GM12873 (cell line): Measurements from ENCODE around the gene AOPEP.

Experiments
- CTCF ChIP-seq: IDR thresholded peaks from 2 replicates; pipeline ENCODE4 v1.5.1; 2012; ENCODE audit warnings: low read depth, mild to moderate bottlenecking, moderate library complexity, low read length, control low read depth; ENCODE audit not compliant: insufficient read depth; ENCODE audit errors: missing control alignments

Gene AOPEP

GRCh38 chr9:95023217-95024003 lies 296.9 kb downstream of the AOPEP start:
- TF ChIP-seq CTCF, result no peak

DNA sequence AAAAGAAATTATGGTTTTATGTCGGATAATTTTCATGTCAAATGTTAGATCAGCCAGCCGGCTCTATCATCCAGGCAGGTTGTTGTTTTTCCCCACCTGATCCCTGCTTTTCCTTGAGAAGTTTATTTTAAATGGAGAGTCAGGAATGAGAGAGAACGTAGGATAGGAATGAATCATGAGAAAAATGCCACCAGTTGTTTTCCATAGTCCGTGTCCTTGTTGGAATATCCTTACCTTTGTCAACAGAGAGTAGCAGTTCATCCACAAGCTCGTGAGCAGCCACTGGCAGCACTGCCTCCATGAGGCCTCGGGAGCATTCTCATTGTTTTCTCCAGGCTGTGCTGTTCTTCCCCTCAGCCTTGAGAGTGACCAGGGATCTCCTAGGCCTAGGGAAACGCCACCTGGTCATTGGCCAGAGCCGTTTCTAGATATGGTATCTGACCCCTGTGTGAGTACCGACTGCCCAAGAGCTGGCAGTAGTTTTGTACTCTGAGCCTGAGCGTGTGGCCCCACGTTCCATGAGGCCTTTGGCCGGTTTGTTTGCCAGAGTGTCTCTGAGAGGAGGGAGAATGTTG lies 297.7 kb downstream of the AOPEP start:
- TF ChIP-seq CTCF, result no peak

DNA sequence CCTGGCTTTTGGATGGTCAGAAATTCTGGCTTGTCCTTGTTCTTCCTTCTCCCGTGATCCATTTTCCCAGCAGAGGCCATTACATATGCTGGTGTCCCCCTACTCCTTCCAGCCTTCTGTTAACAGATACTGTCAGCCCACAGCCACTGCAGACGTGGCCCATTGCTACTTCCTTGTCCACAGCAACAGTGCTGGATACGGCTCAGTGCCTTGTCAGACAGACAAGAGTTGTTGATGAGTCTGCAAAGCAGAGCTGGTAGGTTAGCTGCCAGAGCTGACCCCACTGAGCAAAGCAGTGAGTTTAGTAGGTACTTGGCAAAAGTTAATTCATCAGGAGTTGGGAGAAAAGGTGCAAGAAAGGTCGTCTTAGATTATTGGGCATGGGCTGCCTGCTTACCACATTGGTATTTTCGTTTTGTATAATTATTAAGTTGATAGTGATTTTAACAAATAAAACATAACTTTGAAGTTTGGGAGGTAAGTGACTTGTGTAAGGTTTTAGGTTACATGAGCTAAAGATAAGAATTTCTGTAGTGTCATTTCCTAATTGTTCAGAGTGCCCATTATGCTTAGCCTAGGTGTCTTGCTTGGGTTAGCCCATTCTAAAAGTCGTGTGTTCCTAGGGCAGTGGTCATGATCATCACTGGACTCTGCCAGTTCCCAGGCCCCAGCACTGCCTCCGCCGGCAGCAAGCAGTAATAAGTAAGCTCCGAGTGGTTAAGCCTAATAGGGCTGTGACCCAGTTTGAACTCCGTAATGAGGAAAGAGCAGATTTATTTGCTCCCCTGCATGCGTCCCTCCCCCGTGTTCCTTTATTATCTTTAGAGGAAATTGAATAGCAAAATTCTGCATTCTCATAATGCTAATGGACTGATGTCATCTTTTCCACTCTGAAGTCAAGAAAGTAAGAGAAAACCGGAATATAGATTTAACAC lies 299.0 kb downstream of the AOPEP start:
- no peak for TF ChIP-seq CTCF

GRCh38 chr9:95026148-95026524 lies 299.6 kb downstream of the AOPEP start:
- no peak for TF ChIP-seq CTCF

DNA sequence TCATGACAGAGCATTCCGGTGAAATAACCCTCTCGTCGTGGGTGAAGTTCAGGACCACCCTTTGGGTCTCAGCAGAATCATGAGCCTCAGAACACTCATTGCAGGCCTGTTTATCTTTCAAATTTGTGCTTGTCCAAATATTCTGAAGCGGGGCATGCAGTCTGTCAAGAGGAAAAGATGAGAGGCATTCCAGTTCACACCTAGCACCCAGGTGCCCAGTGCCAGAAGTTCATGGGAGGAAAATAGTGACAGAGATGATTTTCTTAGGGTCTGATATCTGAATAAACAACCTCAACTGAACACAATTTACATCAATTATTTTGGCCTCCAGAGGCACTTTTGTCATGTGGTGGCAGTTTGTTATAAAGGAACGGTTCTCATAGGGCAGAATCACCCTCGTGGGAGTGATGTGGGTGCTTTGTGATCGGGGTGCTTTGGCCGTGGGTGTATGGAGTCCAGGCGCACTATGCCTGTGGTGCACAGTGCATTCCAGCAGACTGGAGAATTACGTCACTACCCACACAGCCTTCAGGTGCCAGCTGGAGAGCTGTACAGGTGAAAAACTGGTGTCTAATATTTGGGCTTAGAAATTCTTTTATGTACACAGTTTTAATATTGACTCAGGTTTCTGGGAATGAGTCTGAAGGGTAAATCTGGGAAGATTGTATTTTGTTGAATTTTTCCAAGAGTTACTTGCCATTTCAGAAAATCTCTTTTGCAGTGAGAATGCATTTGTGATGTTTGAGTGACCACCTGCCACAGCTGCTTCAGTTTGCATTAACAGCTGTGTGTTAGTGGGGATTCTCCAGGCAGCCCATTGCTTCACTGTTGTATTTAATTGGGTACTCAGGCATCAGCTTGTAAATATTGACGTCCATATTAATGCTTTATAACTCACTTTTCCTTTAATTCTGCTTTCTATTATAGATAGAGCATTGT lies 301.7 kb downstream of the AOPEP start:
- no peak for TF ChIP-seq CTCF

DNA sequence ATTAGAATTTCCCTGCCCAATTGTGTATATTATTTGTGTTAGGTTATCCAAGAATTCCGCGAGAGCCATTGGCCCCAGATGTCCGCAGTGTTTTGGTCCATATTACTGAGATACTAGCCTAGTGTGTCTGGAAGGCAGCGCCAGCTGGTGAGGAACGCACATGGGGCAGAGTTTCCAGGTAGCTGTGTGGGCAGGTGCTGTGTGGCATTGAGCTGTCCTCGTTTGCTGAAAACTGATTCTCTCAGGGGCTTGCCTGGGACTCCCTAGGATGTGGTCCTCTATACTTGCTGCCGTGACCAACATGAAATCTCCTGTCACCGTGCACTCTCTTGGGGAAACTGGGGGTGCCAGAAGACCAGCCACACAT lies 302.3 kb downstream of the AOPEP start:
- TF ChIP-seq CTCF, result no peak
